ENCODE measurements around the gene ZNF503.
A peak's percentile ranks its signal among the peaks of the same experiment; 100 is the strongest.
"Not testable (repeated sequence)": the region's sequence is repeated elsewhere in the genome, so short reads cannot be mapped to it uniquely, and the experiment has no call there.

Gene ZNF503

DNA sequence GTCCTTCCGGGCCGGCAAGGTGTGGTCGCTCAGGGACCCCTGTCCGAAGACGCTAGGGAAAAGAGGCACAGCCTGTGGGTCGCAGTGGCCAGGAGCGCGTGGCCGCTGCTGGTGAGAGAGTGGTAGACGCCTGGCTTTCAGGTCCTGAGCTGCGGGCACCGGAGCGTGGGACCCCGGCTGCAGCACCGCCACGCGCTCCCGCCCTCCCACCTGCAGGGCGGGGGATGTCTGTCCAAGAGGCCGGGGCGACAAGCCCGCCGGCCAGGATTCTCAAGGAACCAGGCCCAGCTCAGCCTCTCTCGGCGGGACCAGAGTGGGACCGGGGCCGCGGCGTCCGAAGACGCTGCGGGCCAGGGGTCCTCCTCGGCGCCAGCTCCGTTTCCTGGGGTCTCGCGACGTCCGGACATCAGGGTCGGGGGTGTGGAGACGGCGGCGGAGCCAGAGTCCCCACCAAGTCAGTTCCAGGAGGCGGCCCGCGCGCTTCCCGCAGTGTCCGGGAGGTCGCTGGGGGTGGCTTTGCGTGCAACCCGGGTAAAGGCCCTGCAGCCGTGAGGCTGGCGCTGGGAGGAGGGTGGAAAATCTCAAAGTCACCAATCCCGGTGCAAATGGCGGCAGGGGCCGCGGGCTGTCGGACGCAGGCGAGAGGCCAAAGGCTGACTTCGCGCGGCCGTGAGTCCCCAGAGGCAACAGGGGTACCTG lies 5.5 kb downstream of the ZNF503 start:
- peak overlapping the region; percentile 33 for H3K4me3 ChIP-seq (ENCODE audit: low read depth, low read length)

DNA sequence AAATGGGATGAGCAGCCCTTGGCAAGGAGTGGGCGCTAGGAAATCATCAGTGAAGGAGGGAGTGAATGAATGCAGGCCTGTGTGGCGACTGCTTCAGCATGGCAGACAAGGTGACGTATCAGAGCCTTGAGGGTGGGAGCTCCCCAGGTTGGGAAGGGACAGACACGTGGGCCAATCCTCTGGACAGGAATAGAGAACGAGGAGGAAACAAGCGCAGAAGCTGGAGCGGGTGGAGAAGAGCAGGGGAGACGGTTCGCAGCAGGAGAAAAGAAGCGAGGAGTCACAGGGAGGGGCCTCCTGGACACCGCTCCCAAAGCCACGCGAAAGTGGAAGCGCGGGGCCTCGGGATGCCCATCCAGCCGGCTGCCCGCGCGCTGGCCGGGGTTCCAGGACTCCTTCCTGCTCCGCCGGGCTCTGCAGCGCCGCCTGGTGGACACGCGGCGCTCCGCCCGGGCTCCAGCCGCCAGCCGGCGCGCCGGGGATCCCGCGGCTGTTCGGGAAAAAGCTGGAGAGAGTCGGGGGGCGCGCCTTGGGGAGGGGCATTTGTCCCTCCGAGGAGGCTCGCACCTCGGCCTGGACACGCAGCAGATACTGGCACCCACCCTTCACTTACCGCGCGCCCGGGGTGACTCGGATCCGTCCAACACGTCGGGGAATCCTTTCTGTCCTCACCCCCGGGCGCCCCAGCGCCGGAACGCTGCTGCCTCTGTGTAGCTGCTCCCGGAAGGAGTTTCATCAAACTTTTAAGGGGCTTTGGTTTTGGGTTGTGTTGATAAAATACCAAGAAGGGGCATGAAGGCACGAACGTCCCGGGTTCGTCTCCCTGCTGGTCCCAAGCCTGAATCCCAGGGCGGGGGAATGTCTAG lies 6.3 kb downstream of the ZNF503 start:
- H3K4me3 ChIP-seq (ENCODE audit: low read depth, low read length) = no peak overlapping the region

DNA sequence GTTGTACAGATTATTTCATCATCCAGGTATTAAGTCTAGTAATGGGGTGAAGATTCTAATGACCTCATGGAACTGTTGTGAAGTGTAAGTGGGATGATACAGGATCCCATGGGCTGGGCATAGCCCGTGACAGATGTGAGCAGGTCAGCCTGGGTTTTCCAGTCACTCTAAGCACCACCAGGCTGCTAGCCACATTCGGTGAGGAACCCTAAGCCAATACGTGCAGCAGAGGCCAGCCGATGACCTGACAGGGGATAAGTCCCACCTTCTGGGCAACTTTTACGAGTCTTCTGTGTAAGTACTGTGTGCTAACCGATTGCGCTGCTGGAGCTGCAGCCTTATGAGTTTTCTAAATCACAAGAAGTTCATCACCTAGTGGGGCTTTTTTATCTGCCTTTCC lies 7.3 kb downstream of the ZNF503 start:
- H3K4me3 ChIP-seq (ENCODE audit: low read depth, low read length) = no peak overlapping the region

DNA sequence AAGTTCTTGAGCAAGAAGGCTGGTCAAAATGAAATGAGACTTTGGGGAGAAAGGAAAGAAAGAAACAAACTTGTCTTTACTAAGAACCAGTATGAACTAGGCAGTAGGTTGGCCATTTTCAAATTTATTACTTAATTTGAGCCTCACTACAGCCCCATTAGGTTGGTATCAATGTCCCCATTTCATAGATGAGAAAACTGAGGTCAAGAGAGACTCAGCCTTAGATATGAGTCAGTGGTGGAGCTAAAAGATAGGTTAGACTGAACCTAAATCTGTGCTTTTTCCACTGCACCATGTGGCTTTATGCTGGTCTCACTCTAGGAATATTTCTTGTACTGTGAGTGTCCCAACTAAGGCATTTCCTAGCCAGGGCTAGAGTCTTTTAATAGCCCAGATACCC lies 8.8 kb downstream of the ZNF503 start:
- no peak overlapping the region for H3K4me3 ChIP-seq (ENCODE audit: low read depth, low read length)

DNA sequence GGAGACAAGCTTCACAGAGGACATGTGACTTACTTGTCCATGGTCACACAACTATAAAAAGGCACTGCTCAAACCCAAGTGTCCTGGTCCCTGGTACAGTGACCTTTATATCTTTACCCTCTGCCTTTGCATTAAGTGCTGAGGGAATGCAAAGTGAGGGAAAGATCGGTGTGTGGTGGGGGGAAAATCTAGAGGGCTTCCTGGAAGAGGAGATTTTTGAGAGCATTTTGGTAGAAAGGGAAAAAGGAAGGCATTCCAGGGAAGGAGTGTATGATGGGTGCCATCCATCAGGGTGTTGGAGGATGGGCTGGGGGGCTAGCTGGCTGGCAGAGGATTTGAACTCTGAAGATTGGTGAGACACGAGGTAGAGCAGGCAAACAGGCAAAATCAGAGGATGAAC lies 9.3 kb downstream of the ZNF503 start:
- H3K4me3 ChIP-seq (ENCODE audit: low read depth, low read length) = no peak overlapping the region

DNA sequence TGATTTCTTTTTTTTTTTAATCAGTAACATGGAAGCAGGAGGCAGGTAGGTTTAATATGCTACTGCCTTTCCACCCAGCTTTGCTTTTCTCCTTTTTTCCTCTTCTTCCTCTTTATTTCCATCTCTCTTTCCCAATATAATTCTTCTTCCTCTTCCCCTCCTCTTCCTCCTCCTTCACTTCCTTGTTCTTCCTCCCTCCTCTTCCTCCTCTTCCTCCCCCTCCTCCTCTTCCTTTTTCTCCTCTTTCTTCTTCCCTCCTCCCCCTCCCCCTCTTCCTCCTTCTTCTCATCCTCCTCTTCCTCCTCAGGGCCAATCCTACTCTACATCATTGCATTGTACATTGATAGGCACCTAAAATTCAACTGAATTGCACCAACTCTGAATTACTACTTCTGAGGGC lies 11.4 kb downstream of the ZNF503 start:
- H3K4me3 ChIP-seq (ENCODE audit: low read depth, low read length) = no peak overlapping the region

DNA sequence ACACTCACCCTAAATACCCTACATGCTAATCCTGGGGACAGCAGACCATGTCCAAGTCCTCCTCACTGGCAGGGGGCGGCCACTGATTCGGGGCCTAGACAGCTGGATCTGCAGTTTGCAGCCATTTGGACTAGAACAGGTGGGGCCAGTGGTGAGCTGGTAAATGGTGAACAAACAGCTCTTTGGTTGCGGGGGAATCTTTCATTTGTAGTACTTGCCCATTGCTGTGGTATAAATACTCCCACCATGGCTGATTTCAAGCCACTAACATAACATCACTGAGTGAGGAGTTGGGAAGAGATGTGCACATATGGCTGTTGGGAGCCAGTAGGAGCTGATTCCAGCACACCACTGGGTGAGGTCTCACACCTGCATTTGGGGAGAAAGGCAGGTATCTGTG lies 13.5 kb downstream of the ZNF503 start:
- H3K4me3 ChIP-seq (ENCODE audit: low read depth, low read length) = no peak overlapping the region

DNA sequence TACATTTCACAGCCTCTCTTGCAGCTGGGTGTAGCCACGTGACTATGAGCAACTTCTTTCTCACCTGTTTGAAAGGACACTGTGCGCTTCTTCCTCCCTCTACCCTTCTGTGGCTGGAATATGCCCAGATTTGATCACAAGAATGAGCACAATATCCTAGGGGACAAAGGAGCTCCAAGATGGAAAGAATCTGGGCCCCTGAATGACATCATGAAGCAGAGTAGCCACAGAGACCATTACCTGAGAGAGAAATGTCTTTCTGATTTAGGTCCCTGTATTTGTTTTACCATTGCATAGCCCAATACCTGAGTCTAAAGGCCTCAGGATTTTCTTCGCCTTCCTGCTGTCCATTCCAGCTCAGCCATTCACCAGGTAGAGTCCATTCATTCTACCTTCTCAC lies 15.4 kb downstream of the ZNF503 start:
- H3K4me3 ChIP-seq (ENCODE audit: low read depth, low read length) = no peak overlapping the region

DNA sequence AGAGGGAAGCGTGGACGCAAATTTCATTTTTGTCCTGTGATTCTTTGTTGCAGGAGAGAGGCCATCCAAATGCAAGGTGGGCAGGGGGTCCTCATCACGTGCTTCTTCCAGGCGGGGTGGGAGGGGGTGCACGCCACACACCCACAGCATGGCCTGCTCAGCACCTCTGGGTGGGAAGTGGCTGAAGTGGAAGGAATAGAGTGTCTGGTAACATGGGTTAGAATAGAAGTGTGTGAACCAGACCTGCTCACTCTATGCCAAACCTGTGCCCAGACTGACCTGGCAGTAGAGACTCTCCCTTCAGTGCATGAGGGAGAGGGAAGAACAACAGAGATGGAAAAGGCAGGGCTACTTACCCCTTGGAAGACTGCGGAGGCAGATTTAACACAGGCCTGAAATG lies 21.7 kb downstream of the ZNF503 start:
- no peak overlapping the region for H3K4me3 ChIP-seq (ENCODE audit: low read depth, low read length)

DNA sequence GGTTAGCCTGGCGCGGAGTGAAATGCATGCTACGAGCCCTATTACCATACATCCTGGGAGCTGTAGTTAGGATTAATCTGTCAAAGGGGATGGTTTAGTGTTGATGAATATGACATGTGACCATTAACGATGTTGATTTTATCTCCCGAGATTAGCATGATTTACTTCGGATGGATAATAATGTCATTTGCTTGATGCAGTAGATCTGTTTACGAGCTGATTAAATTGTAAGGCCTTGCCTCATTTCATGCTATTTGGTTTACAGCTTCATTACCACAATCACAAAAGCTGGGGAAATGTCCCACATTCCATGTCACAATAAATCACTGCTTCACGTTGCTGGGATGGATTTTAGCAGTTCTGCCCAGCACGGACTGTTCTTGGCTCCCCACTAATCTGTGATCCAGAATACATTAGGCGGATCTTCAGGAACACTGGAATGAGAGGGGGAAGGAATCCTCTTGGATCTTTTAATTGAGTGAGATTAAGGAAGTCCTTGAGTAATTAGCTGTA lies 22.3 kb downstream of the ZNF503 start:
- no peak overlapping the region for H3K4me3 ChIP-seq (ENCODE audit: low read depth, low read length)

DNA sequence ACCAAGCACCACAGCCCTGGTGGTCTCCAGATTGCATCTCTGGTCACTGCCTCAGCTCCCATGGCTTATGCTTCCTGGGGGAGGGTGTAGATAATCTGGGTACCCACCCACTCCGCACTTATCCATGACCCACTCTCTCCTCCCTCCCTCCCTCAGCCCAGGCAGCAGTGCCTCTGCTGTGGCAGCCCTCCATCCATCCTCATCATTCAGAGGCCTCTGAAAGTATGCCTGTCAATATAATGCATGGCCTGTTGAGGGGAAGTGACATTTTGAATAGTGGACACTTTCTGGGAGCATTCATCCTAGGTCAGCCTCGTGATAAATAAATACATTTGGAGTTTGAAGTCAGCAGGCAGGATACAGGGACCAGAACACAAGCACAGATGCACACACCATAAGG lies 23.2 kb downstream of the ZNF503 start:
- H3K4me3 ChIP-seq (ENCODE audit: low read depth, low read length) = no peak overlapping the region

DNA sequence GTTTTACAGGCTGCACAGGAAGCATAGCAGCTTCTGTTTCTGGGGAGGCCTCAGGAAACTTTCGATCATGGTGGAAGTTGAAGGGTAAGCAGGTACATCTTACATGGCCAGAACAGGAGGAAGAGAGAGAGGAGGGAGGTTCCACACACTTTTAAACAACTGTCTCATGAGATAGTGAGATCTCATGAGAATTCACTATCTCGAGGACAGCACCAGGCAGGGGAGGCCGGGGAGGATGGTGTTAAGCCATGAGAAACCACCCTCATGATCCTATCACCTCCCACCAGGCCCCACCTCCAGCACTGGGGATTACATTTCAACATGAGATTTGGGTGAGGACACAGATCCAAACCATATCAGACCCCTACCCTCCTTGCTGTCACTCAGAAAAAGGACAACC lies 23.7 kb downstream of the ZNF503 start:
- H3K4me3 ChIP-seq (ENCODE audit: low read depth, low read length) = no peak overlapping the region

DNA sequence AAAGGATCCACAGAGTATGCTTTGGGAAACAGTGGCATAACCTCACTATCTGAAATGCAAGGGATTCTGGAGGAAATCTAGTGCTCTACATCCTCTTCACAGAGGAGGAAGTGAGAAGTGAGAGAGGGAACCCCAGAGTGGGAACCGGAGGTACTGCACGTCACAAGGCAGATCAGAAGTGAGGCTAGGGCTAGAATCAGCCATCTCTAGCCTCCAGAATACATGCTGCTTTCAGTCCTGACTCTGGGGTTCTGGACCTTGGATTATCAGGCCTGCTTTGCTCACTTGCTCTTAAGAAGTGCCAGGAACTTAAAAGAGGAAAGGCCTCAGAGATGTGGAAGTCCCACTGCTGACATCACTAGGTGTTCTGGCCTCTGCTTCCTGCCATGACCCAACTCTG lies 25.7 kb downstream of the ZNF503 start:
- H3K4me3 ChIP-seq (ENCODE audit: low read depth, low read length) = no peak overlapping the region

DNA sequence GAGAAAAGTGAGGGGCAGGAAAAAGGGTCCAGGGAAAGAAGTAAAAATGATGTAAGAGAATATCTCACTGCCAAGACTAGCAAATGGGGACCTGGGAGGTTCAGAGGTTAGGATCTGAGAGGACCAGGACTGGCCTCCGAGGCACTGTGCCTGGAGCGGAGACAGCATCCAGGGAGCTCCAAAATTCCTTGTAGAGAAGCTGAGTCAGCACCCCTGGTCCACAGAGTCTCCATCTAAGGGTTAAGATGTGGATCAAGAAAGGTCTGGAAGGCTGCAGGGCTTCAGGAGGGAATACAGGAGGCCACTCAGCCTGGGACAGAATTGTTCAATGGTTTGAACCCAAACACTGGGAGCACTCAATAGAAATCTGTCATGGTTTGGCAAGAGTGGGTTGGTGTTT lies 30.6 kb downstream of the ZNF503 start:
- H3K4me3 ChIP-seq (ENCODE audit: low read depth, low read length) = no peak overlapping the region

DNA sequence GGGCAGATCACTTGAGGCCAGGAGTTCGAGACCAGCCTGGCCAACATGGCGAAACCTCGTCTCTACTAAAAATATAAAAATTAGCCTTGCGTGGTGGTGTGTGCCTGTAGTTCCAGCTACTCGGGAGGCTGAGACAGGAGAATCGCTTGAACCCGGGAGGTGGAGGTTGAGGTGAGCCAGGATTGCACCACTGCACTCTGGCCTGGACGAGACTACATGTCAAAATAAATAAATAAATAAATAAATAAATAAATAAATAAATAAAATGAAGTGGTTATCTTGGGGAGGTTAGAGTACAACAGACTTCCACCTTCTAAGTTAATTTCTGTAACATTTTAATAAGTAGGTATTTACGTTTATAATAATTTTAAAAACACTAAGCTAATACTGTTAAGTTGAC lies 31.7 kb downstream of the ZNF503 start:
- not testable (repeated sequence) for H3K4me3 ChIP-seq (ENCODE audit: low read depth, low read length)

DNA sequence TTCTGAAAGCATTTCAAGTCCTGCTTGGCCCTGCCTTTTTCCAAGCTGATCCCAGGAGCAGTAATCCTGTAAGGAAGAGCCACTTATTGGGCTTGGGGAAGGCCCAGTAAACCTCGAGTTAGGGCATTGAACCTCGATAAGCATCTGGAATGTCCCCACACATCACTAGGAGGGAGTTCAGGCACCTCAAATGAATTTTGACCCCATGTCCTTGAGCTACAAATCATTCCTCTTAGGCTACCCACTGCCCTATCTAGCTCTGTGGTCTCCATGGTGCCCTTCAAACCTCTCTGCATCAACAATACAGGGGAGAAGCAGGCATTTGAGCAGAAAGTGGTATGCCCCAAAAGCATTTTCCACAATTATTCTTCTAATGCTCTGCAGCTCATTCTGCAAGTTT lies 33.7 kb downstream of the ZNF503 start:
- H3K4me3 ChIP-seq (ENCODE audit: low read depth, low read length) = no peak overlapping the region

DNA sequence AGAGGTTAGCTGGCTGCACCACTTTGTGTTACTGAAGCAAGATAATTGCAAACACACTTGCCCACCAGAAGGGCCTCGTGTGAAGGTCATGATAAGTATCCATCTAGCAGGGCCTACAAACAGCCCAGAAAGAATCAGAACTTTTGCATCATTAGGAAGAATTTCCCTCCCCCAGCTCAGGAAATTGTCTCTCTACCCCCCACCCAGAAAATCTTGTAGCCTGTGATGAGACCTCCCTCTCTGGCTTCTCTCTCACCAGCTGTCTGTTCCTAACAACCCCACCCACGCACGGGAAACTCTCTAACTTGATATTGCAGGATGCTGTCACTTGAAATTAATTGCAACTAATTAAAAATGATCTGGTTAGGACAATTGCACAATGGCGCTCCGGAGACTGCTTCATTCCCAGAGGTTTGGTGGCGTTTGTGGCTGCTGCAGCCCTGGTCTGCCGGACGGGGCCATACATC lies 34.5 kb downstream of the ZNF503 start:
- no peak overlapping the region for H3K4me3 ChIP-seq (ENCODE audit: low read depth, low read length)

DNA sequence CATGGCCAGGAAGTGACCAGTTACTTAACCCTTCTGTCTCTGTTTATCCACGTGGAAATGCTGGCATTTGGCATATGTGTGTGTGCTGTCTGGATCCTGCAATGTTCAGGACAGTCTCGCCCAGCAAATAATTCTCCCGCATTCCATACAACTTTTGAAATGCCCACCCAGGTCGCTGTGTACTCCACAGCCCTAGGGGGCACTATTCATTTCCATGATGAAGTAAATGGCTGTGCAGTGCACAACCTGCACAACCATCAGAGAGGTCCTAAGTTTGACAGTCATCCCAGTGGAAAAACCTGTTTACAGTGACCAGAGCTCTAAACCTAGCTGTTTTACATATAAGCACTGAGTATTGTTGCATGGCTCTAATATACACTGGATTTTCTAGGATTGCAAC lies 38.1 kb downstream of the ZNF503 start:
- H3K4me3 ChIP-seq (ENCODE audit: low read depth, low read length) = no peak overlapping the region

DNA sequence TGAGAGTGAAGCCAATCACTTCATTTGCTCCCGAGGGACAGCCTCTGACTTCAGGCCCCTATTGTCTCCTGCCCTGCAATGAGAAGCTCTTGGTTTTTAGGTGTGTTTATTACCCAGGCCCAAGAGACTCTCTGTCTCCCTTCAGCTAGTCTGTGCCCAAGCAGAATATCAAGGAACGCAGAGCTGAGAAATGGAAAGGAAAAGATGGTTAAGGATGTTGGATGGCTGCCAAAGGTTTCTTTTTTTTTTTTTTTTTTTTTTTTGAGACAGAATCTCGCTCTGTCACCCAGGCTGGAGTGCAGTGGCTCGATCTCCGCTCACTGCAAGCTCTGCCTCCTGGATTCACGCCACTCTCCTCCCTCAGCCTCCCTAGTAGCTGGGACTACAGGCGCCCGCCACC lies 41.7 kb downstream of the ZNF503 start:
- not testable (repeated sequence) for H3K4me3 ChIP-seq (ENCODE audit: low read depth, low read length)

DNA sequence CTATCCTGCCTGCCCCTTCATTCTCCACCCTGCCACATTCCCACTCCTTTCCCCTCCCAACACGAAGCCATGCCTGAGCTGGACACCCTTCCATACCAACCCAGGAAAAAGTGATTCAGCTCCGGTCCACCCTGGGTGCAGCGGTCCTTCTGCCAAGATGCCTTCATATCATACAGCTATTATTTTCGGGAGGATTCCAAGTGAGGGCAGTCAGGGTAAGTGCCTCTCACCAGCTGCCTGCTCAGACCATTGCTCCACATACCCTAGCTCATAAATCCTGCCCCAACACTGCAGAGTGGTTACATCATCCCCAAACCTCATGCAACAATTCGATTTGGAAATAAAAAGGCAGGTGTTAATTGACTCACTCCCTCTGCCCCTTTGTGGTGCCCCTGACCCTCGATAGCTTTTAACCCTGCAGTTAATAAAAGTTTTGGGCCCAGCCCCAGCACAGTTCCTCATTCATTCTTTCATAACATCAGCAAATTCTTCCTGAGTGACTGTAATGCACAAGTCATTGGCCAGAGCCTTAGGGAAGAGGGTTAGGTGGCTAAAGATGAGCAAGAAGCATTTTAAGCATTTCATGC lies 42.6 kb downstream of the ZNF503 start:
- H3K4me3 ChIP-seq (ENCODE audit: low read depth, low read length) = no peak overlapping the region

DNA sequence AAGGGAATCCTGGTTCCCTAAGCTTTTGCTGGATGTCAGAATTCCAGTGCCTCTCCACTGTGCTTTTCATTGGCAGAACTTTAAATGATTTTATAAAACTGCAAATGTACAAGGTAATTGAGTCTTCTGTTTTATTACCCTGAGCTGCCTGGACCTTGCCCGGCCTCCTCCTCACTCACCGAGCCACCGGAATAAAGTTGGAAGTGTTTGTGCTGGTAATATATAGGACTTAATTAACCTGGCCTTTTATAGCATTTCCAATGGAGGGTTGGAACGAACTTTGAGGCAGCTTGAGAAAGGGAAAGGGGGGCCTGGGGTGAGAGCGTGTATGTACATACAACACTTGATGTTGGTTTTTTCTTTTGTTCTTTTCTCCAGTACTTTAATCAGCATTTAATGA lies 43.4 kb downstream of the ZNF503 start:
- H3K4me3 ChIP-seq (ENCODE audit: low read depth, low read length) = no peak overlapping the region

DNA sequence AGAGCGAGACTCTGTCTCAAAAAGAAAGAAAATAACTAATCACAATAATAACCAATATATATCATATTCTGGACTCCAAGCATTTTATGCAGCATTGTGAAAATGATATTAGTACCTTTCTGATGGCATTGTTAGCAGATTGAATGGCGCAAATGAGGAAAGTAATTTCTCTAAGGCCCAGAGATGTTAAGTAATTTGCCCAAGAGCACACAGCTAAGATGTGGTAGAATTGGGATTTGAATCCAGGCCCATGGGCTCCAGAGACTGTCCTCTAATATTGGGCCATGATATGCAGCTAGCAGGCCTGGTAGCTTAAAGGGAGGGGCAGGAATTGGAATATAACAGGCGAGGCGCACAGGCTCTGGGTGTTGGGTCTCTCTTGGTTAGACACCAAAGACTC lies 44.1 kb downstream of the ZNF503 start:
- H3K4me3 ChIP-seq (ENCODE audit: low read depth, low read length) = no peak overlapping the region
